Subcutaneous abdominal adipose tissue (tissue), 5 donors: ENCODE results near the gene FMOD.

Experiments used
- H3K27ac ChIP-seq: one replicate; pipeline ENCODE4 v1.7.0; 2013; ENCODE audit warnings: low read depth, mild to moderate bottlenecking, inconsistent platforms, low read length, moderate library complexity
- H3K27me3 ChIP-seq, 5 donors: one replicate each; pipeline ENCODE4 v1.7.0; 2013; ENCODE audit warnings: low read length in 5 of 5, inconsistent platforms in 1 of 5; ENCODE audit not compliant: control insufficient read depth in 5 of 5, insufficient read depth in 4 of 5
- H3K36me3 ChIP-seq, 5 donors: one replicate each; pipeline ENCODE4 v1.7.0; 2013; ENCODE audit warnings: low read length in 5 of 5; ENCODE audit not compliant: control insufficient read depth in 5 of 5, insufficient read depth in 5 of 5
- H3K4me1 ChIP-seq, 5 donors: one replicate each; pipeline ENCODE4 v1.7.0; 2013; ENCODE audit warnings: low read length in 5 of 5, mild to moderate bottlenecking in 3 of 5, moderate library complexity in 1 of 5; ENCODE audit not compliant: control insufficient read depth in 5 of 5, insufficient read depth in 5 of 5
- H3K4me3 ChIP-seq, 5 donors: one replicate each; pipeline ENCODE4 v1.7.0; 2013; ENCODE audit warnings: low read length in 5 of 5, low read depth in 1 of 5
- H3K9ac ChIP-seq, 5 donors: one replicate each; pipeline ENCODE4 v1.7.0; 2013; ENCODE audit warnings: low read length in 5 of 5, mild to moderate bottlenecking in 4 of 5, moderate library complexity in 3 of 5
- H3K9me3 ChIP-seq, 5 donors: one replicate each; pipeline ENCODE4 v1.7.0; 2013; ENCODE audit warnings: low read length in 5 of 5; ENCODE audit not compliant: control insufficient read depth in 5 of 5
- donor health status: healthy.
- donor health status: healthy.
- donor health status: healthy.
- donor health status: healthy.
- donor health status: healthy.

FMOD gene

GRCh38 chr1:203364094-203364801 lies 13.3 kb upstream of the FMOD start:
- no peaks in the 10 kb centered on the region for H3K27me3 ChIP-seq
- no peak overlapping the region for H3K4me3 ChIP-seq
- H3K4me1 ChIP-seq: peaks cover 5 to 50% (median 33%) of the 10 kb centered on the region in 5 donors
- no peaks in the 10 kb centered on the region for H3K9me3 ChIP-seq
- no peak overlapping the region for H3K27ac ChIP-seq
- no peaks in the 10 kb centered on the region for H3K36me3 ChIP-seq
- H3K9ac ChIP-seq: no peak overlapping the region

DNA sequence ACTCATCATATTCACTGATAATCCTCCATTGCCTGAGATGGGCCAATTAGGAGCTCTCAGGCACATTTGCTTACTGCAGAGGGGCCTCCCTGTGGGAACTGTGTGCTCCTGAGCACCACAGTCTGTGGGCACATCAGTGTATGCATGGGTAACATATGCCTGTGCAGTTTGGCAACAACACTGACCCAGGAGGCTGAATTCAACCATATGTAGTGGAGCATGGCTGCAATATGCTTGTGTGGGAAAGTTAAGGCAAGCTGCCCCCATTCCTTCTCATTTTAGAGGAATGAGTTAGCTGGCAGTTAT lies 11.8 kb upstream of the FMOD start:
- Histone ChIP-seq H3K9ac (no peak overlapping the region), H3K36me3 (no peaks in the 10 kb centered on the region), H3K4me3 (no peak overlapping the region), H3K4me1 (peaks cover 1 to 44% (median 27%) of the 10 kb centered on the region in 5 donors), H3K27ac (no peak overlapping the region), H3K27me3 (no peaks in the 10 kb centered on the region), H3K9me3 (no peaks in the 10 kb centered on the region)

DNA sequence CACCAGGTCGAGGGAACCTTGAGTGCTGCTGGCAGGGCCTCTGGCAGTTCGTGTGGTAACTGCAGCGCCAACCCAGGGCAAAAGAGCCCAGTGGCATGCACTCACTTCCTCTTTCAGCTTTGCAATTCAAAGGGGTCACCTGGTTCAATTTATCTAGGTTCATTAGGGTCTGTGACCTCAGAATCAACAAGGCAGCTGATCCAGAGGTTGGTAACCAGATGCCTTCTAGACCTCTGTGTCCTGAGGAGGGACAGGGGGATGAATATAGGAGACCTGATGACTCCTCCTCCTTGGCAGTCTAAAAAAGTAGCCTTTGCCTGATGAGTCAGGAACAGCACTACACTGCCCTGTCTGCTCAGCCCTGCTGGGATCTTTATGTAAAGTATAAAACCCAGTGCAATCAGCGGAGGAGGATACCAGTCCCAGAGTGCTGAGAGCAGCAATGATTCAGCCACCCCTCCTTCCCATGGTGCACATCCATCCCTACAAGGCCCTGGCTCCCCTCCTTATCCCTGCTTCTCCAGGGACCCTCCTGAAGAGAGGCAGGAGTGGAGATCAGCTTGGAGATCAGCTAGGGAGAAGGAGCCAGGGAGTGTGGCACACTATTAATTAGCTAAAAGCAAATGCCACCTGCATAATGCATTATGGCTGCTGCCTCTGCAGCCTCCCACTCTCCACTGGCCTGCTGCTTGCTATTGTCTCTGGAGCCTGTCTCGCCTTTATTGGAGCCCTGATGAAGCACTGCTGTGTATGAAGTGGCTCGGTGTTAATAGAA lies 11.2 kb upstream of the FMOD start:
- H3K27me3 ChIP-seq: no peaks in the 10 kb centered on the region
- H3K4me1 ChIP-seq: peaks cover 1 to 44% (median 27%) of the 10 kb centered on the region in 5 donors
- H3K9me3 ChIP-seq: no peaks in the 10 kb centered on the region
- no peaks in the 10 kb centered on the region for H3K36me3 ChIP-seq
- no peak overlapping the region for H3K4me3 ChIP-seq
- peak overlapping the region; percentile 20 for H3K27ac ChIP-seq
- no peak overlapping the region for H3K9ac ChIP-seq

DNA sequence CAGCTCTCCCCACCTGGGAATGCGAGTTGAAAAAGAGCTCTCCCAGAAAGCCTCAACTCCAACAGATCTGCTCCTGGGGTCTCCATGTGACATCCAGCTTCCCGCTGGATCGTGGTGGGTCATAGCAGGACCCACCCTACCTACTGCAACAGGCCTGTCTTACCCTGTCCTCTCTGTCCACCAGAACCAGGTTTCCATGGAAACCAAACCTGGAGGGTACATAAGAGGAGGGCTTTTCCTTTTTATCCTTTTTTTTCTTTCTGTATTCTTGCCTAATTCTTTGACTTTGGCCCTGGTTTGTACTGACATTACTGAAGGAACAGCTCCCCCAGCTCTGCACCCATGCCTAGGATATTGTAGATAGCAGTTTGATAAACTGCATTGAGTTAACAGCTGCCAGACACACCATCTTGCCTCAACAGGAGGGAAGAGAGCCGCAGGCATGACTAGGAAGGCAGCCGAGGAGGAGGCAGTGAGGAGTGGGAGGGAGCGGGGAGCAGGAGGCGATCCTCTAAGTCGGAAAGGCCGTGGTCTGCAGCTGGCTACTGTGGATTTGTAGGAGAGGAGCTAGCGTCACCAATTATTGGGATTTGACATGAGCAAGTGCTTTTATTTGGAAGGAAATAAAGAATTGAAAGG lies 9.7 kb upstream of the FMOD start:
- H3K27me3 ChIP-seq: no peaks in the 10 kb centered on the region
- H3K4me3 ChIP-seq: no peak overlapping the region
- H3K9ac ChIP-seq: peak overlapping the region in 1 of 5 donors; percentile 26
- H3K36me3 ChIP-seq: no peaks in the 10 kb centered on the region
- no peaks in the 10 kb centered on the region for H3K9me3 ChIP-seq
- peak overlapping the region; percentile 31 for H3K27ac ChIP-seq
- peaks cover 1 to 44% (median 27%) of the 10 kb centered on the region in 5 donors for H3K4me1 ChIP-seq

GRCh38 chr1:203359010-203359571 lies 8.2 kb upstream of the FMOD start:
- Histone ChIP-seq H3K4me3 (no peak overlapping the region), H3K27me3 (no peaks in the 10 kb centered on the region), H3K9ac (no peak overlapping the region), H3K36me3 (no peaks in the 10 kb centered on the region), H3K4me1 (peaks cover 1 to 40% (median 27%) of the 10 kb centered on the region in 5 donors), H3K9me3 (no peaks in the 10 kb centered on the region), H3K27ac (peak overlapping the region; percentile 57)

GRCh38 chr1:203354246-203354645 lies 3.3 kb upstream of the FMOD start:
- H3K9me3 ChIP-seq: no peaks in the 10 kb centered on the region
- H3K36me3 ChIP-seq: no peaks in the 10 kb centered on the region
- no peak overlapping the region for H3K4me3 ChIP-seq
- peaks cover 2 to 33% (median 29%) of the 10 kb centered on the region in 5 donors for H3K4me1 ChIP-seq
- H3K27me3 ChIP-seq: no peaks in the 10 kb centered on the region
- no peak overlapping the region for H3K27ac ChIP-seq
- no peak overlapping the region for H3K9ac ChIP-seq

DNA sequence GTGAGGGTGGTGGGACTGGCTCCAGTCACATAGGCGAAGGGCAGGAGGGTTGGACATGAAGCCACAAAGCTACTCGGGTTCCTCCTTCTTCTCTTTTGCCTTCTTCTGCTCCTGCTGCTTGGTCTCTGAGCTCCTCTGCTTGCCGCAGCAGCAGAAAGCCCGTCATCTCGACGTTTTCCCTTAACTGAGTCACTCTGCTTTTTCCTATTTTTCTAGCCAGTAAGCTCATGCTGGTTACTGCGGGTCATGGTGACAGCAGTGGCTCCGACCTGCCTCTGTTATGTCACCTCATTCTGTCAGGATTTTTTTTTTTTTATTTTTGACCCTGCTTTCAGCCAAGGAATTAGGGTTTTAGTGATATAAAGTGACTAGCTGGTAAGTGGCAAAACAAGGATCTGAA lies 2.6 kb upstream of the FMOD start:
- no peak overlapping the region for H3K4me3 ChIP-seq
- H3K36me3 ChIP-seq: peaks cover 0 to 3% (median 0%) of the 10 kb centered on the region in 5 donors
- H3K27ac ChIP-seq: no peak overlapping the region
- H3K27me3 ChIP-seq: no peaks in the 10 kb centered on the region
- H3K9ac ChIP-seq: no peak overlapping the region
- H3K9me3 ChIP-seq: no peaks in the 10 kb centered on the region
- peaks cover 2 to 32% (median 31%) of the 10 kb centered on the region in 5 donors for H3K4me1 ChIP-seq

DNA sequence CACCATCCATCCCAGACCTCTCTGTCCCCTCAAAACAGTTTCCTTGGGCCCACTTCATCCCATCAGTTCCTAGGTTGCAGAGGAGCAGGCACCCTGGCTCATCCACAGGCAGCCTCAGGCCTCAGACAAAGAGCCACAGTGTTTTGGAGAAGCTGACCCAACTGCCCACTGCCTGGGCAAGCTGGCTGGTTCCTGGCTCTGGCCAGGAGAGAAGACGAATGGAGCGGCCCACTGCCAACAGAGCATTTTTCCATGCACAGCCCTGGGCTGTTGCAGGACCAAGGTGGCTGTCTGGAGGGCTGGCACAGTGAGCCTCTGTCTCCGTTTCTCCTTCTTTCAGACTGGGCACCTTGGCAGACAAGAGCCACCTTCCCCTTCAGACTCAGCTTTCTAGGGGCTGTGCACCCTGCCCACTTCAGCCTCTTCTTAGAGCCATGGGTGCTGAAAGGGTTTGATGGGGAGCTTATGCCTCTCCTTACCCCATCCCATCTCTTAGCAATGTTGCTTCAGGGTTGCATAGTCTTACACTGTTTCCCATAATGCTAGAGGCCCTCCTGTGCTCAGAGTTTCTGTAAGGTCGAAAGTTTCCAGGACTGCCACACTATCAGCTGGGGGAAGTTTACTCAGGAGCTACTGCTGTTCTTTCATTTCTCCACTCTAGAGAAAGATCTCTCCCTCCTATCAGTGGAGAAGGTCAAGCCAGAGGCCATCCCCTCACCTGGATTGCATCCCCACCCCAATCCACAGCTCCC lies 973 bp downstream of the FMOD start:
- no peaks in the 10 kb centered on the region for H3K9me3 ChIP-seq
- H3K4me3 ChIP-seq: peak overlapping the region; percentile 51 to 59 (median 56)
- H3K27ac ChIP-seq: peak overlapping the region; percentile 68
- peaks cover 9 to 64% (median 53%) of the 10 kb centered on the region in 5 donors for H3K4me1 ChIP-seq
- peaks cover 0 to 18% (median 7%) of the 10 kb centered on the region in 5 donors for H3K36me3 ChIP-seq
- H3K9ac ChIP-seq: peak overlapping the region in 2 of 5 donors; percentile 10 to 25
- no peaks in the 10 kb centered on the region for H3K27me3 ChIP-seq

- Histone ChIP-seq H3K9me3 (no peaks in the 10 kb centered on the region), H3K27me3 (no peaks in the 10 kb centered on the region), H3K4me1 (peaks cover 9 to 72% (median 60%) of the 10 kb centered on the region in 5 donors), H3K27ac (peak overlapping the region; percentile 68), H3K36me3 (peaks cover 0 to 18% (median 7%) of the 10 kb centered on the region in 5 donors), H3K9ac (no peak overlapping the region), H3K4me3 (no peak overlapping the region)
Measured at GRCh38 chr1:203349166-203349565, 1.8 kb downstream of the FMOD start.
